GM19023 (cell line): ENCODE data around the gene HMGA1.

Experiments
- ATAC-seq: cut with Tn5 transposase; IDR thresholded peaks from one replicate; pipeline ENCODE4 v1.9.1; 2021; ENCODE audit warnings: mild to moderate bottlenecking, moderate library complexity; ENCODE audit not compliant: unreplicated experiment

The HMGA1 gene

DNA sequence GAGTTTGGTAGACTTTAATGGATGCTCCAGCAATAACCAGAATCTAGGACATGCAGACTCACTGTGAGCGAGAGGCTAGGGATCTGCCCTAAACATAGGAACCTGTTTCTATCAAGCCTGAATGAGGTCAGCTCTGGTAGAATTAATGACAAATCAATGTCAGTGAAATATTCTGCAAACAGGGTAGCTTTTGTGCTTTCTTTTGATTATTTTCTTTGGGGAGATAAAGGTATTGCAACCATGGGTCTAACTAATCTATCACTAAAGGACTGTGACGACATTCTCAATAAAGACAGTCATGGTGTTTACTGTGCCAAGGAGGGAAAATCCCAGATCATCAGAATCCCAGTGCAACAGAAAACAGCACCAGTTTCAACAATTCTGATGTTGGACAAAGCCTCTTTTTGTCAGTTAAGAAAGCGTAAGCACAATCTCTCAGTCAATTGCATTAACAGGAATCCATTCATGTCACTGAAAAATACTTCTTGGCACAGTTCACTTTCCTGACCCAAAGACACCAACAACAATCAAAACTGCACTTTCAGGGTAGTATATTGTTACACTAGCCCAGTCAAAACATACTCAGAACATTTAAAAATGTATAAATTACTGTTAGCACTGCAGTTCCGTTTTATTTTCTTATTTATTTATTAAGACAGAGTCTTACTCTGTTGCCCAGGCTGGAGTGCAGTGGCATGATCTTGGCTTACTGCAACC, 48.9 kb downstream of the HMGA1 start:
- no peak for ATAC-seq

DNA sequence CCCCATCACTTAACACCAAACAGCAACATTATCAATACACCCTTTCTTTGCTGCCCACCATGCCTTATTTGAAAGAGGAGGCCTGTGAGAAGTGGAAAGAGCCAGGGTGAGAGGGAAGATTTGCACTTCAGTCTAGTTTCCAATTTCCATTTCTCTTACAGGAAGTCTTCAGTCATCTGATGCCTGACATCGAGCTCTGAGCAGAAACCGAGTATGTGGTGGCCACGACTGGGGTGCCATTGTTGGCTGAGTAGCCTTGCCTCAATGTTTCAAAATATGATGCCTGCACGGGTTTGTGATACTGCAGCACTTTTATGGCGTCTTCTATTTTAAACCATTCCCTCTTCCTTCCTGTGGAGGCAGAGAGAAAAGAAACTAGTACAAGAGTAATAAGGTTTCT, 51.9 kb downstream of the HMGA1 start:
- no peak for ATAC-seq

DNA sequence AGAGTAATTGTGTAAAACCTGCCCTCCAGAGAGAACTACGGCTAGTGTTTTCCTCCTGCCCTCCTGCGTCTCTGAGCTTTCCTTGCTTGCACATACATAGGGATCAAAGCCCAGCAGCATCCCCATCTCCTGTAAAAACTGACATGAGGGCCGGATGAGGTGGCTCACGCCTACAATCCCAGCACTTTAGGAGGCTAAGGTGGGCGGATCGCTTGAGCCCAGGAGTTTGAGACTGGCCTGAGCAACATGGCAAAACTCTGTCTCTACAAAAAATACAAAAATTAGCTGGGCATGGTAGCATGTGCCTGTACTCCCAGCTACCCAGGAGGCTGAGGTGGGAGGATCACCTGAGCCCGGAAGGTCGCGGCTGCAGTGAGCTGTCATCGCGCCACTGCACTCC, 52.5 kb downstream of the HMGA1 start:
- ATAC-seq: no peak

DNA sequence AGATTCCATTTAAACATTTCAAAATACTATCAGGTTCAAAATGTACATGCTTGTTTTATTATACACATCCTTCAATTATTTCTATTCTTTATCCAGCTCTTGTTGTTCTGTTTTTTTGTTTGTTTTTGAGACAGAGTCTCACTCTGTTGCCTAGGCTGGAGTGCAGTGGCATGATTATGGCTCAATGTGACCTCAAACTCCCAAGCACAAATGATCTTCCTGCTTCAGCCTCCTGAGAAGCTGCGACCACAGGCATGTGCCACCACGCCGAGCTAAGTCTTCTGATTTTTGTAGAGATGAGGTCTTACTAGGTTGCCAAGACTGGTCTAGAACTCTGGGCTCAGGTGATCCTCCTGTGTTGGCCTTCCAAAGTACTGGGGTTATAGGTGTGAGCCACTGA, 56.3 kb downstream of the HMGA1 start:
- no peak for ATAC-seq

DNA sequence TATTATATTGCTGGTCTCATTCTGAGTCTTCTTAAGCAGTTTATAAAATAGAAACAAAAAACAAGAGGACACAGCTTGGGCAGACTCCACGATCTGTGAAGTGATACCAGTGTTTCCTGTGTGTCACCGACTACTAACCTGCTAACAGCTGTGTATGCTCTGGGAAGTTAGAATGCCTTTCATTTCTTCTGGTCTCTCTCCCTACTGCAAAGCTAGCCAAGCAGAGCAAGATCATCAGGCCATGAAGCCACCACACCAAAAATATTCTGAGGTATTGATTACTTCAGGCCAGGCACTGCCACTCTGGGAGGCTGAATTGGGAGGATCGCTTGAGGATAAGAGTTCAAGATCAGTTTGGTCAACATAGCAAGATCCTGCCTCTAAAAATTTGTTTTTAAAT, 59.0 kb downstream of the HMGA1 start:
- ATAC-seq: peak; percentile 77
